GM21528 (cell line): ENCODE results near the gene RASGRF2.

Source experiments
- ATAC-seq: cut with Tn5 transposase; IDR thresholded peaks from one replicate; pipeline ENCODE4 v1.9.1; 2021; ENCODE audit warnings: mild to moderate bottlenecking, moderate library complexity; ENCODE audit not compliant: unreplicated experiment, low FRiP score

RASGRF2 gene

GRCh38 chr5:81065492-81065891 is 105.3 kb downstream of the RASGRF2 start:
- no peak for ATAC-seq

- ATAC-seq: no peak
Observed at GRCh38 chr5:81066102-81066501, 105.9 kb downstream of the RASGRF2 start.

- ATAC-seq: no peak
Observed at GRCh38 chr5:81067406-81067805, 107.2 kb downstream of the RASGRF2 start.

- no peak for ATAC-seq
Observed at GRCh38 chr5:81068063-81068462, 107.9 kb downstream of the RASGRF2 start.

- ATAC-seq: no peak
Observed at GRCh38 chr5:81068635-81069034, 108.5 kb downstream of the RASGRF2 start.

GRCh38 chr5:81069990-81070389 is 109.8 kb downstream of the RASGRF2 start:
- no peak for ATAC-seq

GRCh38 chr5:81070571-81071255 is 110.5 kb downstream of the RASGRF2 start:
- no peak for ATAC-seq

GRCh38 chr5:81075041-81075440 is 114.9 kb downstream of the RASGRF2 start:
- ATAC-seq: no peak

GRCh38 chr5:81077105-81077504 is 116.9 kb downstream of the RASGRF2 start:
- ATAC-seq: no peak

GRCh38 chr5:81078930-81079329 is 118.8 kb downstream of the RASGRF2 start:
- no peak for ATAC-seq

- no peak for ATAC-seq
Observed at GRCh38 chr5:81080809-81081460, 120.8 kb downstream of the RASGRF2 start.

- no peak for ATAC-seq
Observed at GRCh38 chr5:81081461-81081835, 121.3 kb downstream of the RASGRF2 start.

GRCh38 chr5:81086881-81087281 is 126.7 kb downstream of the RASGRF2 start:
- ATAC-seq: no peak

- ATAC-seq: no peak
Observed at GRCh38 chr5:81091199-81091598, 131.0 kb downstream of the RASGRF2 start.

GRCh38 chr5:81093536-81094196 is 133.5 kb downstream of the RASGRF2 start:
- ATAC-seq: no peak

- no peak for ATAC-seq
Observed at GRCh38 chr5:81095835-81096234, 135.7 kb downstream of the RASGRF2 start.

- no peak for ATAC-seq
Observed at GRCh38 chr5:81097713-81098112, 137.6 kb downstream of the RASGRF2 start.

- ATAC-seq: no peak
Observed at GRCh38 chr5:81105261-81105877, 145.2 kb downstream of the RASGRF2 start.

GRCh38 chr5:81115261-81115660 is 155.1 kb downstream of the RASGRF2 start:
- ATAC-seq: no peak

GRCh38 chr5:81117566-81117965 is 157.4 kb downstream of the RASGRF2 start:
- ATAC-seq: no peak

- ATAC-seq: no peak
Observed at GRCh38 chr5:81121273-81121672, 161.1 kb downstream of the RASGRF2 start.
